Vagina (tissue), 2 donors: ENCODE measurements around the gene HAVCR1. TPM values are rescaled to one million over a fixed set of nuclear protein-coding genes. Genes with fewer than 3 reads are reported as not detected.
"Not testable (repeated sequence)": the region's sequence is repeated elsewhere in the genome, so short reads cannot be mapped to it uniquely, and the experiment has no call there.

Source experiments
- DNase-seq, 2 donors: peaks; one replicate each; pipeline ENCODE4 v3.0.0-alpha.2; 2017; ENCODE audit errors: extremely low spot score in 2 of 2
- H3K27ac ChIP-seq: fragments of 200-600 bp; sonication (generic); one replicate; pipeline ENCODE4 v1.5.1; 2019
- H3K27me3 ChIP-seq: fragments of 200-600 bp; sonication (generic); one replicate; pipeline ENCODE4 v1.5.1; 2019
- H3K36me3 ChIP-seq, 2 donors: fragments of 200-600 bp; sonication (generic); one replicate each; pipeline ENCODE4 v1.5.1; 2017 to 2019
- H3K4me1 ChIP-seq: fragments of 200-600 bp; sonication (generic); one replicate; pipeline ENCODE4 v1.5.1; 2019
- H3K4me3 ChIP-seq, 2 donors: fragments of 200-600 bp; sonication (generic); 1 replicate in 1 of 2; 2 replicates in 1 of 2; pipeline ENCODE4 v1.5.1; 2016 to 2019
- H3K9me3 ChIP-seq: fragments of 200-600 bp; sonication (generic); one replicate; pipeline ENCODE4 v1.5.1; 2019
- CTCF ChIP-seq, 3 experiments: fragments of 450-650 bp in 2 of 3; fragments of 200-600 bp in 1 of 3; sonication (generic) in 1 of 3; IDR thresholded peaks; one replicate each; pipeline ENCODE4 v1.5.1; 2017 to 2019; ENCODE audit warnings: antibody characterized with exemption in 3 of 3, mild to moderate bottlenecking in 2 of 3, moderate library complexity in 2 of 3
- POLR2A ChIP-seq, 2 donors: fragments of 450-650 bp; IDR thresholded peaks; one replicate each; pipeline ENCODE4 v1.6.1; 2017; ENCODE audit warnings: antibody characterized with exemption in 2 of 2, mild to moderate bottlenecking in 2 of 2, moderate library complexity in 2 of 2
- POLR2AphosphoS5 ChIP-seq, 2 donors: sonication (generic); formaldehyde crosslinking; IDR thresholded peaks; one replicate each; pipeline ENCODE4 v1.9.0; 2017; ENCODE audit warnings: antibody characterized with exemption in 2 of 2, mild to moderate bottlenecking in 2 of 2, low read depth in 1 of 2; ENCODE audit not compliant: insufficient read depth in 1 of 2
- intact Hi-C: fragments of 100-400 bp; cut with DNase I; formaldehyde crosslinking; loops from one replicate; pipeline ENCODE4 v1.15.1; 2023
- total RNA-seq: library from RNA; depleted of rRNA; stranded (reverse); fragments of >200 nt; gene quantifications from one replicate; pipeline ENCODE4 v1.2.3, GENCODE V29; 2016

Gene HAVCR1
- total RNA-seq, 1 donor from 2014 or later: not detected

GRCh38 chr5:157051604-157052245 is 7.2 kb downstream of the HAVCR1 start:
- Histone ChIP-seq H3K9me3 (no peaks in the 10 kb centered on the region), H3K4me1 (no peaks in the 10 kb centered on the region), H3K36me3 (no peaks in the 10 kb centered on the region), H3K27ac (no peak overlapping the region), H3K27me3 (no peaks in the 10 kb centered on the region), H3K4me3 (no peak overlapping the region)
- no peak for DNase-seq
- TF ChIP-seq CTCF (IDR thresholded peaks at IDR 0.05) (no peak), POLR2A (IDR thresholded peaks at IDR 0.05) (no peak), POLR2AphosphoS5 (IDR thresholded peaks at IDR 0.05; ENCODE audit: insufficient read depth in 1 of 2, low read depth in 1 of 2) (no peak)
- intact Hi-C loops: no loop called here

- Histone ChIP-seq H3K9me3 (no peaks in the 10 kb centered on the region), H3K27ac (no peak overlapping the region), H3K4me3 (no peak overlapping the region), H3K27me3 (no peaks in the 10 kb centered on the region), H3K36me3 (no peaks in the 10 kb centered on the region), H3K4me1 (no peaks in the 10 kb centered on the region)
- intact Hi-C loops: no loop called here
- DNase-seq: no peak
- TF ChIP-seq POLR2AphosphoS5 (IDR thresholded peaks at IDR 0.05; ENCODE audit: insufficient read depth in 1 of 2, low read depth in 1 of 2): no peak
- no peak for TF ChIP-seq CTCF (IDR thresholded peaks at IDR 0.05)
- TF ChIP-seq POLR2A (IDR thresholded peaks at IDR 0.05): no peak
Measured at GRCh38 chr5:157050050-157050449, 8.9 kb downstream of the HAVCR1 start.

- Histone ChIP-seq H3K4me1 (no peaks in the 10 kb centered on the region), H3K9me3 (no peaks in the 10 kb centered on the region), H3K27me3 (no peaks in the 10 kb centered on the region), H3K4me3 (no peak overlapping the region), H3K27ac (no peak overlapping the region), H3K36me3 (no peaks in the 10 kb centered on the region)
- TF ChIP-seq POLR2AphosphoS5 (IDR thresholded peaks at IDR 0.05; ENCODE audit: insufficient read depth in 1 of 2, low read depth in 1 of 2) (no peak), CTCF (IDR thresholded peaks at IDR 0.05) (no peak), POLR2A (IDR thresholded peaks at IDR 0.05) (no peak)
- intact Hi-C loops: no loop called here
- DNase-seq: no peak
Measured at GRCh38 chr5:157049605-157050004, 9.3 kb downstream of the HAVCR1 start.

GRCh38 chr5:157047898-157048297 is 11.0 kb downstream of the HAVCR1 start:
- H3K27me3 ChIP-seq: no peaks in the 10 kb centered on the region
- H3K9me3 ChIP-seq: no peaks in the 10 kb centered on the region
- H3K36me3 ChIP-seq: no peaks in the 10 kb centered on the region
- no peak overlapping the region for H3K4me3 ChIP-seq
- no peak for DNase-seq
- TF ChIP-seq POLR2A (IDR thresholded peaks at IDR 0.05) (no peak), CTCF (IDR thresholded peaks at IDR 0.05) (no peak), POLR2AphosphoS5 (IDR thresholded peaks at IDR 0.05; ENCODE audit: insufficient read depth in 1 of 2, low read depth in 1 of 2) (no peak)
- no peak overlapping the region for H3K27ac ChIP-seq
- intact Hi-C loops: no loop called here
- no peaks in the 10 kb centered on the region for H3K4me1 ChIP-seq

- H3K27me3 ChIP-seq, H3K27ac ChIP-seq, intact Hi-C loops, H3K4me1 ChIP-seq, DNase-seq, H3K4me3 ChIP-seq, H3K36me3 ChIP-seq, H3K9me3 ChIP-seq: not testable (repeated sequence)
Measured at GRCh38 chr5:157047016-157047415, 11.9 kb downstream of the HAVCR1 start.
